Parathyroid adenoma (tissue), 2 donors: ENCODE data around the gene HMGCLL1.

Experiments used
- H2AFZ ChIP-seq: fragments of 300-600 bp; sonication (generic); one replicate; pipeline ENCODE4 v1.7.0; 2017; ENCODE audit warnings: antibody characterized with exemption, mild to moderate bottlenecking
- H3K27ac ChIP-seq: fragments of 300-600 bp; sonication (generic); one replicate; pipeline ENCODE4 v1.7.0; 2017
- H3K27me3 ChIP-seq: fragments of 300-600 bp; sonication (generic); one replicate; pipeline ENCODE4 v1.7.0; 2017; ENCODE audit warnings: low read length; ENCODE audit not compliant: control insufficient read depth, insufficient read depth
- H3K36me3 ChIP-seq: fragments of 300-600 bp; sonication (generic); one replicate; pipeline ENCODE4 v1.7.0; 2017; ENCODE audit warnings: low read length; ENCODE audit not compliant: control insufficient read depth, insufficient read depth
- H3K4me1 ChIP-seq: fragments of 300-600 bp; sonication (generic); one replicate; pipeline ENCODE4 v1.7.0; 2017; ENCODE audit warnings: control low read depth
- H3K4me2 ChIP-seq: fragments of 300-600 bp; sonication (generic); one replicate; pipeline ENCODE4 v1.7.0; 2017; ENCODE audit warnings: low read length
- H3K4me3 ChIP-seq: fragments of 300-600 bp; sonication (generic); one replicate; pipeline ENCODE4 v1.7.0; 2017; ENCODE audit warnings: low read depth, low read length
- H3K79me2 ChIP-seq: fragments of 300-600 bp; sonication (generic); one replicate; pipeline ENCODE4 v1.7.0; 2017; ENCODE audit warnings: control low read depth
- H3K9ac ChIP-seq: fragments of 300-600 bp; sonication (generic); one replicate; pipeline ENCODE4 v1.7.0; 2017; ENCODE audit warnings: mild to moderate bottlenecking
- H3K9me3 ChIP-seq: fragments of 300-600 bp; sonication (generic); one replicate; pipeline ENCODE4 v1.7.0; 2017; ENCODE audit warnings: low read length; ENCODE audit not compliant: control insufficient read depth
- CTCF ChIP-seq: fragments of 300-600 bp; sonication (generic); IDR thresholded peaks from one replicate; pipeline ENCODE4 v1.7.0; 2017; ENCODE audit warnings: antibody characterized with exemption, mild to moderate bottlenecking
- donor health status: primary hyperparathyroidism.

Gene HMGCLL1

DNA sequence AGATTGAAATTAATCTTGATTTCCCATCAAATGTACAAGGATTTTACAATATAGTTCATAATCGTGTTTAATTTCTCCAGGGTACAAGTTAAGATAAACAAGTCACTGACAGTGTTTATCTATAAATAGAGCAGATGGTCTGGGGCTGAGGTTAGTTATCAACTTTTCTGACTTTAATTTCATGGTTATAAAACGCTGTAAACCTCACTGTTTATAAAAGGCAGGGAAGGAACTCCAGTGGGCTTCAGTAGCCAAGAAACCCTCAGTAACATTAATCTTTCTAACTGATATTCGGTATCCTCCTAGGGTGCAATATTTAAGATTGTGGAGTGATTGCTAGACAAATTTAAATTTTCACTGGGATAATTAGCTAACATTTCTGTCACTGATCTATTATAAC, 183.1 kb downstream of the HMGCLL1 start:
- Histone ChIP-seq H3K79me2 (no peaks in the 10 kb centered on the region), H3K36me3 (no peaks in the 10 kb centered on the region), H3K4me3 (no peak overlapping the region), H3K4me2 (no peak overlapping the region), H3K9me3 (no peaks in the 10 kb centered on the region), H3K9ac (no peak overlapping the region), H3K4me1 (no peaks in the 10 kb centered on the region), H2AFZ (no peak overlapping the region), H3K27ac (no peak overlapping the region), H3K27me3 (no peaks in the 10 kb centered on the region)
- TF ChIP-seq CTCF: no peak

GRCh38 chr6:55388211-55388610, 190.8 kb downstream of the HMGCLL1 start:
- H3K79me2 ChIP-seq: no peaks in the 10 kb centered on the region
- H3K36me3 ChIP-seq: no peaks in the 10 kb centered on the region
- H3K4me3 ChIP-seq: no peak overlapping the region
- no peak overlapping the region for H2AFZ ChIP-seq
- no peaks in the 10 kb centered on the region for H3K27me3 ChIP-seq
- no peak overlapping the region for H3K27ac ChIP-seq
- no peak for TF ChIP-seq CTCF
- H3K4me2 ChIP-seq: no peak overlapping the region
- no peak overlapping the region for H3K9ac ChIP-seq
- H3K9me3 ChIP-seq: no peaks in the 10 kb centered on the region
- no peaks in the 10 kb centered on the region for H3K4me1 ChIP-seq
